OCI-LY7 (cell line): ENCODE measurements around the gene IFI27L1.

Experiments used
- CTCF ChIP-seq: fragments of 200-600 bp; sonication (generic); conservative IDR thresholded peaks from 2 replicates; pipeline ENCODE4 v1.5.1; 2014; ENCODE audit warnings: mild to moderate bottlenecking, antibody characterized with exemption, low read length, moderate library complexity, mixed read lengths
- EZH2phosphoT487 ChIP-seq: fragments of 200-600 bp; sonication (generic); IDR thresholded peaks from 2 replicates; pipeline ENCODE4 v1.6.1; 2018; ENCODE audit warnings: low read depth, borderline replicate concordance, mild to moderate bottlenecking, mixed run types, antibody characterized with exemption, low read length, moderate library complexity, mixed read lengths

- TF ChIP-seq CTCF (no peak), EZH2phosphoT487 (no peak)
Measured at GRCh38 chr14:94042433-94043091, 38.5 kb upstream of the IFI27L1 start.
